Astrocyte (in vitro differentiated cells and primary cell): ENCODE data around the gene MYORG.

Source experiments
- CTCF ChIP-seq: IDR thresholded peaks from 2 replicates; pipeline ENCODE4 v1.5.1; 2011; ENCODE audit warnings: low read depth, mild to moderate bottlenecking, inconsistent platforms, low read length, moderate library complexity; ENCODE audit not compliant: insufficient read depth
- EZH2 ChIP-seq: IDR thresholded peaks from 2 replicates; pipeline ENCODE4 v1.6.1; 2012; ENCODE audit warnings: mild to moderate bottlenecking, low read length, inconsistent platforms; ENCODE audit not compliant: insufficient read depth

GRCh38 chr9:34399729-34400128 is 23.0 kb upstream of the MYORG start:
- TF ChIP-seq CTCF (no peak), EZH2 (no peak)
